HepG2 (cell line): ENCODE results near the gene CBX2. TPM values are rescaled to one million over a fixed set of nuclear protein-coding genes. Genes with fewer than 3 reads are reported as not detected.

Experiments
- CREB3 ChIP-seq: sonication (generic); formaldehyde crosslinking; IDR thresholded peaks from 2 replicates; pipeline ENCODE4 v1.5.0; 2020; ENCODE audit warnings: missing genetic modification reagents
- MEF2D ChIP-seq: sonication (generic); formaldehyde crosslinking; IDR thresholded peaks from 2 replicates; pipeline ENCODE4 v1.5.1; 2020; ENCODE audit warnings: mild to moderate bottlenecking, missing genetic modification reagents
- RBM22 ChIP-seq: fragments of 200-400 bp; formaldehyde crosslinking; optimal IDR thresholded peaks from 2 replicates; pipeline ENCODE3; 2017; ENCODE audit warnings: mild to moderate bottlenecking, low read length, moderate library complexity
- SALL1 ChIP-seq: sonication (generic); formaldehyde crosslinking; IDR thresholded peaks from 2 replicates; pipeline ENCODE4 v1.8.0; 2022; ENCODE audit warnings: mild to moderate bottlenecking, missing genetic modification reagents
- ZBTB21 ChIP-seq: sonication (generic); formaldehyde crosslinking; IDR thresholded peaks from 2 replicates; pipeline ENCODE4 v1.4.0; 2020; ENCODE audit warnings: missing genetic modification reagents
- ZBTB7B ChIP-seq: sonication (generic); formaldehyde crosslinking; IDR thresholded peaks from 2 replicates; pipeline ENCODE4 v1.4.0; 2020; ENCODE audit warnings: missing genetic modification reagents
- ZFAT ChIP-seq: sonication (generic); formaldehyde crosslinking; conservative IDR thresholded peaks from 2 replicates; pipeline ENCODE4 v1.8.1; 2023; ENCODE audit warnings: missing genetic modification reagents, inconsistent platforms
- ZNF264 ChIP-seq: sonication (generic); formaldehyde crosslinking; IDR thresholded peaks from 2 replicates; pipeline ENCODE4 v1.4.0; 2020; ENCODE audit warnings: missing genetic modification reagents
- ZNF451 ChIP-seq: sonication (generic); formaldehyde crosslinking; IDR thresholded peaks from 2 replicates; pipeline ENCODE4 v1.5.0; 2020; ENCODE audit warnings: mild to moderate bottlenecking, missing genetic modification reagents
- ZNF556 ChIP-seq: sonication (generic); formaldehyde crosslinking; IDR thresholded peaks from 2 replicates; pipeline ENCODE4 v1.4.0; 2020; ENCODE audit warnings: mild to moderate bottlenecking, missing genetic modification reagents, borderline replicate concordance
- ZNF574 ChIP-seq: sonication (generic); formaldehyde crosslinking; IDR thresholded peaks from 2 replicates; pipeline ENCODE4 v1.4.0; 2020; ENCODE audit warnings: missing genetic modification reagents
- polyA plus RNA-seq, 8 experiments: library from polyadenylated mRNA; depleted of rRNA in 3 of 8; stranded (reverse) in 7 of 8; unstranded in 1 of 8; fragments of >200 nt; fragmentation: Illumina TruSeq in 4 of 8; extraction: Trizol in 4 of 8; gene quantifications; 2 replicates each; pipeline versions ENCODE4 v1.2.1 to v1.2.3, GENCODE V29; 2011 to 2016; ENCODE audit warnings: low read depth in 4 of 8, missing spikeins in 1 of 8, mixed read lengths in 1 of 8; ENCODE audit not compliant: insufficient read depth in 1 of 8
- total RNA-seq, 5 experiments: library from RNA; depleted of rRNA; stranded (reverse); fragments of >200 nt; fragmentation: Illumina TruSeq; extraction: Trizol; gene quantifications; 2 replicates each; pipeline ENCODE4 v1.2.3, GENCODE V29; 2016; ENCODE audit warnings: low read depth in 1 of 5
- TF ChIP-seq, protein P1 (sequence below): sonication (generic); formaldehyde crosslinking; IDR thresholded peaks from 2 replicates; pipeline ENCODE4; 2020; ENCODE audit warnings: missing genetic modification reagents, mild to moderate bottlenecking, borderline replicate concordance
- TF ChIP-seq, protein P2 (sequence below): sonication (generic); formaldehyde crosslinking; IDR thresholded peaks from 2 replicates; pipeline ENCODE4 v1.5.0; 2020; ENCODE audit warnings: mild to moderate bottlenecking, missing genetic modification reagents, borderline replicate concordance
- TF ChIP-seq, protein P3 (sequence below): sonication (generic); formaldehyde crosslinking; conservative IDR thresholded peaks from 2 replicates; pipeline ENCODE4 v1.8.0; 2022; ENCODE audit warnings: mild to moderate bottlenecking, moderate library complexity, missing genetic modification reagents

The CBX2 gene
- total and polyA plus RNA-seq, 2 of the 13 experiments (the other 11 are each of a cell fraction or from before 2014, with no cell fraction given): 14.5 to 31.1 TPM

DNA sequence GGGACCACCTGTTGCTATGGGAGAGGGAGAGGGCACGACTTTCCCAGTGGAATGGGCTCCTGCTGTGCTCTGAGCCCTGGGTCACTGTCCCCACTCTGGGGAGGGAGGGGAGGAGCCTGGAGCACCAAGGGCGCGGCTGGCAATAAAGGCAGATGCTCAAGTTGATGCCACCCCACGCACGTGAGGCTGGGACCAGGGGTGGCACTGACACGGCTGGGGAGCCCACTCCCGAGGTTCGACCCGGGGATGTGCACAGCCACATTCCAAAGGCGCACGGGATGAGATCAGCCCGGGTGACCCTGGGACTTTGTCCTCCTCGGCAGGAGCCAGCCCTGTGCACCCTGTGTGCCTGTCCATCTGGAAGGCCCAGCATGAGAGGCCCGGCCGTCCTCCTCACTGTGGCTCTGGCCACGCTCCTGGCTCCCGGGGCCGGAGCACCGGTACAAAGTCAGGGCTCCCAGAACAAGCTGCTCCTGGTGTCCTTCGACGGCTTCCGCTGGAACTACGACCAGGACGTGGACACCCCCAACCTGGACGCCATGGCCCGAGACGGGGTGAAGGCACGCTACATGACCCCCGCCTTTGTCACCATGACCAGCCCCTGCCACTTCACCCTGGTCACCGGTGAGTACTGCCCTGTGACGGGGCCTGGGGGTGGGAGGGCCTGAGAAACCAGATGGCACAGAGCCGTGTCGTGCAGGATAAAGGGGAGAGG is 47.0 kb upstream of the CBX2 start, which contains the start of gene ENPP7 (continued):
- TF ChIP-seq, protein P1, sequence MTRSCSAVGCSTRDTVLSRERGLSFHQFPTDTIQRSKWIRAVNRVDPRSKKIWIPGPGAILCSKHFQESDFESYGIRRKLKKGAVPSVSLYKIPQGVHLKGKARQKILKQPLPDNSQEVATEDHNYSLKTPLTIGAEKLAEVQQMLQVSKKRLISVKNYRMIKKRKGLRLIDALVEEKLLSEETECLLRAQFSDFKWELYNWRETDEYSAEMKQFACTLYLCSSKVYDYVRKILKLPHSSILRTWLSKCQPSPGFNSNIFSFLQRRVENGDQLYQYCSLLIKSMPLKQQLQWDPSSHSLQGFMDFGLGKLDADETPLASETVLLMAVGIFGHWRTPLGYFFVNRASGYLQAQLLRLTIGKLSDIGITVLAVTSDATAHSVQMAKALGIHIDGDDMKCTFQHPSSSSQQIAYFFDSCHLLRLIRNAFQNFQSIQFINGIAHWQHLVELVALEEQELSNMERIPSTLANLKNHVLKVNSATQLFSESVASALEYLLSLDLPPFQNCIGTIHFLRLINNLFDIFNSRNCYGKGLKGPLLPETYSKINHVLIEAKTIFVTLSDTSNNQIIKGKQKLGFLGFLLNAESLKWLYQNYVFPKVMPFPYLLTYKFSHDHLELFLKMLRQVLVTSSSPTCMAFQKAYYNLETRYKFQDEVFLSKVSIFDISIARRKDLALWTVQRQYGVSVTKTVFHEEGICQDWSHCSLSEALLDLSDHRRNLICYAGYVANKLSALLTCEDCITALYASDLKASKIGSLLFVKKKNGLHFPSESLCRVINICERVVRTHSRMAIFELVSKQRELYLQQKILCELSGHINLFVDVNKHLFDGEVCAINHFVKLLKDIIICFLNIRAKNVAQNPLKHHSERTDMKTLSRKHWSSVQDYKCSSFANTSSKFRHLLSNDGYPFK (CRISPR knock-in tag): peak; percentile 65; the same call in 1 of the 2 replicates
- TF ChIP-seq ZNF264 (CRISPR knock-in tag) (peak; percentile 64; the same call in 1 of the 2 replicates), ZNF451 (CRISPR knock-in tag) (peak; percentile 80; the same call in 1 of the 2 replicates), SALL1 (CRISPR knock-in tag) (peak; percentile 85), ZNF574 (peak; percentile 30; the same call in 1 of the 2 replicates), CREB3 (0 out of 2 replicates have a peak, but pooled peaks have one; percentile 70), ZFAT (no peak), RBM22 (no peak), ZNF556 (CRISPR knock-in tag) (peak; percentile 29; the same call in 1 of the 2 replicates), ZBTB21 (CRISPR knock-in tag) (no peak), ZBTB7B (peak; percentile 41; the same call in 1 of the 2 replicates), MEF2D (CRISPR knock-in tag) (0 out of 2 replicates have a peak, but pooled peaks have one; percentile 46)
- TF ChIP-seq, protein P2, sequence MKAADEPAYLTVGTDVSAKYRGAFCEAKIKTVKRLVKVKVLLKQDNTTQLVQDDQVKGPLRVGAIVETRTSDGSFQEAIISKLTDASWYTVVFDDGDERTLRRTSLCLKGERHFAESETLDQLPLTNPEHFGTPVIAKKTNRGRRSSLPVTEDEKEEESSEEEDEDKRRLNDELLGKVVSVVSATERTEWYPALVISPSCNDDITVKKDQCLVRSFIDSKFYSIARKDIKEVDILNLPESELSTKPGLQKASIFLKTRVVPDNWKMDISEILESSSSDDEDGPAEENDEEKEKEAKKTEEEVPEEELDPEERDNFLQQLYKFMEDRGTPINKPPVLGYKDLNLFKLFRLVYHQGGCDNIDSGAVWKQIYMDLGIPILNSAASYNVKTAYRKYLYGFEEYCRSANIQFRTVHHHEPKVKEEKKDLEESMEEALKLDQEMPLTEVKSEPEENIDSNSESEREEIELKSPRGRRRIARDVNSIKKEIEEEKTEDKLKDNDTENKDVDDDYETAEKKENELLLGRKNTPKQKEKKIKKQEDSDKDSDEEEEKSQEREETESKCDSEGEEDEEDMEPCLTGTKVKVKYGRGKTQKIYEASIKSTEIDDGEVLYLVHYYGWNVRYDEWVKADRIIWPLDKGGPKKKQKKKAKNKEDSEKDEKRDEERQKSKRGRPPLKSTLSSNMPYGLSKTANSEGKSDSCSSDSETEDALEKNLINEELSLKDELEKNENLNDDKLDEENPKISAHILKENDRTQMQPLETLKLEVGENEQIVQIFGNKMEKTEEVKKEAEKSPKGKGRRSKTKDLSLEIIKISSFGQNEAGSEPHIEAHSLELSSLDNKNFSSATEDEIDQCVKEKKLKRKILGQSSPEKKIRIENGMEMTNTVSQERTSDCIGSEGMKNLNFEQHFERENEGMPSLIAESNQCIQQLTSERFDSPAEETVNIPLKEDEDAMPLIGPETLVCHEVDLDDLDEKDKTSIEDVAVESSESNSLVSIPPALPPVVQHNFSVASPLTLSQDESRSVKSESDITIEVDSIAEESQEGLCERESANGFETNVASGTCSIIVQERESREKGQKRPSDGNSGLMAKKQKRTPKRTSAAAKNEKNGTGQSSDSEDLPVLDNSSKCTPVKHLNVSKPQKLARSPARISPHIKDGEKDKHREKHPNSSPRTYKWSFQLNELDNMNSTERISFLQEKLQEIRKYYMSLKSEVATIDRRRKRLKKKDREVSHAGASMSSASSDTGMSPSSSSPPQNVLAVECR (CRISPR knock-in tag): peak; percentile 35; the same call in 1 of the 2 replicates
- TF ChIP-seq, protein P3, sequence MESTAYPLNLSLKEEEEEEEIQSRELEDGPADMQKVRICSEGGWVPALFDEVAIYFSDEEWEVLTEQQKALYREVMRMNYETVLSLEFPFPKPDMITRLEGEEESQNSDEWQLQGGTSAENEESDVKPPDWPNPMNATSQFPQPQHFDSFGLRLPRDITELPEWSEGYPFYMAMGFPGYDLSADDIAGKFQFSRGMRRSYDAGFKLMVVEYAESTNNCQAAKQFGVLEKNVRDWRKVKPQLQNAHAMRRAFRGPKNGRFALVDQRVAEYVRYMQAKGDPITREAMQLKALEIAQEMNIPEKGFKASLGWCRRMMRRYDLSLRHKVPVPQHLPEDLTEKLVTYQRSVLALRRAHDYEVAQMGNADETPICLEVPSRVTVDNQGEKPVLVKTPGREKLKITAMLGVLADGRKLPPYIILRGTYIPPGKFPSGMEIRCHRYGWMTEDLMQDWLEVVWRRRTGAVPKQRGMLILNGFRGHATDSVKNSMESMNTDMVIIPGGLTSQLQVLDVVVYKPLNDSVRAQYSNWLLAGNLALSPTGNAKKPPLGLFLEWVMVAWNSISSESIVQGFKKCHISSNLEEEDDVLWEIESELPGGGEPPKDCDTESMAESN: 0 out of 2 replicates have a peak, but pooled peaks have one; percentile 54
